Type B pancreatic cell (in vitro differentiated cells): ENCODE results near the gene ZNF791. TPM values are rescaled to one million over a fixed set of nuclear protein-coding genes. Genes with fewer than 3 reads are reported as not detected.

ENCODE experiments used
- DNase-seq: peaks from one replicate; pipeline ENCODE4 v3.0.0; 2021; ENCODE audit warnings: mixed read lengths; ENCODE audit not compliant: unreplicated experiment; ENCODE audit errors: extremely low spot score
- H3K27ac Mint-ChIP-seq: 2 replicates; pipeline ENCODE4 v1.8.0; 2021; ENCODE audit warnings: mild to moderate bottlenecking, mixed read lengths
- H3K27me3 Mint-ChIP-seq: 2 replicates; pipeline ENCODE4 v1.8.0; 2021; ENCODE audit warnings: mixed read lengths
- H3K36me3 Mint-ChIP-seq: 2 replicates; pipeline ENCODE4 v1.8.0; 2021; ENCODE audit warnings: mixed read lengths
- H3K4me1 Mint-ChIP-seq: one replicate; pipeline ENCODE4 v1.8.0; 2021; ENCODE audit warnings: mixed read lengths; ENCODE audit not compliant: unreplicated experiment
- H3K4me3 Mint-ChIP-seq: 2 replicates; pipeline ENCODE4 v1.8.0; 2021; ENCODE audit warnings: mild to moderate bottlenecking, mixed read lengths
- H3K9me3 Mint-ChIP-seq: 2 replicates; pipeline ENCODE4 v1.8.0; 2021; ENCODE audit warnings: mixed read lengths
- total RNA-seq: library from RNA; stranded (reverse); gene quantifications from 2 replicates; pipeline ENCODE4 v1.2.1, GENCODE V29; 2021; ENCODE audit warnings: low replicate concordance
- TF ChIP-seq, protein P1 (sequence below): fragments of 200-600 bp; sonication (generic); conservative IDR thresholded peaks from 2 replicates; pipeline ENCODE4 v1.5.0; 2021; ENCODE audit warnings: antibody characterized with exemption, mild to moderate bottlenecking

The ZNF791 gene
- total RNA-seq, 1 donor from 2014 or later = 21.1 TPM

DNA sequence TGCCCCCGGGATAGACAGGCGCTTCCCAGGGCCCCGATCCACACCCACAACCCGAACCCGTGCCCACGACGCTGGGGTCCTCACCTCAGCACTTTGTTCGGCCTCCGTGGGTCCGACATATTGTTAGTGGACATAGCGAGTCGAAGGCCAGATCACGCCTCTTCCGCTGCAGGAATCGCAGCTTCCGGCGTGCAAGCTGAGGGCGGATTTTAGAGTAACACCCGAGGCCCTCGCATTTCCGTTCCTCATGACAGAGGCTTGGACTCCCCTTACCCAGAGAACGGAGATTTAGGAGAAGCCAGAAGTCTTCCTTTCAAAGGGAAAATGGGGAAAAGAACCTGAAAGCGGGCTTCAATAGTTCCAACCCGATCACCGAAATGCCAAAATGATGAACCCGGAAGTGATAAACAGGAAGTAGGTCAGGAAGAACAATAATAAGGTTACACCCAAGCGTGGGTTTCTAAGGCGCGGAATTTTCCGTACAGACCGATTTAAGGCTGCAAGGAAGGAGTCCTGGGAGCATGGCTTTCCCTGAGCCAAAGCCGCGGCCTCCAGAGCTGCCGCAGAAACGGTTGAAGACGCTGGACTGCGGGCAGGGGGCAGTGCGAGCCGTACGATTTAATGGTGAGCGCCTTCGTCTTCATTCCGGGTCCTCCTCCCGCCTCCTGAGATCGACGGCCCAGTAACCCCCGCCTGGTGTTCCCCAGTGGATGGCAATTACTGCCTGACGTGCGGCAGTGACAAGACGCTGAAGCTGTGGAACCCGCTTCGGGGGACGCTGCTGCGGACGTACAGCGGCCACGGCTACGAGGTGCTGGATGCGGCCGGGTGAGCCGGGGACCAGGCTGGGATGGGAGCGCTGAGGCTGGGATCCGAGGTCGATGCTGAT, 58.8 kb downstream of the ZNF791 start:
- Mint-ChIP-seq H3K36me3 (peaks cover 13% of the 10 kb centered on the region), H3K27ac (peak overlapping the region; percentile 98), H3K4me1 (peaks cover 18% of the 10 kb centered on the region), H3K4me3 (peak overlapping the region; percentile 99), H3K9me3 (no peaks in the 10 kb centered on the region), H3K27me3 (no peaks in the 10 kb centered on the region)
- no peak for DNase-seq
- TF ChIP-seq, protein P1, sequence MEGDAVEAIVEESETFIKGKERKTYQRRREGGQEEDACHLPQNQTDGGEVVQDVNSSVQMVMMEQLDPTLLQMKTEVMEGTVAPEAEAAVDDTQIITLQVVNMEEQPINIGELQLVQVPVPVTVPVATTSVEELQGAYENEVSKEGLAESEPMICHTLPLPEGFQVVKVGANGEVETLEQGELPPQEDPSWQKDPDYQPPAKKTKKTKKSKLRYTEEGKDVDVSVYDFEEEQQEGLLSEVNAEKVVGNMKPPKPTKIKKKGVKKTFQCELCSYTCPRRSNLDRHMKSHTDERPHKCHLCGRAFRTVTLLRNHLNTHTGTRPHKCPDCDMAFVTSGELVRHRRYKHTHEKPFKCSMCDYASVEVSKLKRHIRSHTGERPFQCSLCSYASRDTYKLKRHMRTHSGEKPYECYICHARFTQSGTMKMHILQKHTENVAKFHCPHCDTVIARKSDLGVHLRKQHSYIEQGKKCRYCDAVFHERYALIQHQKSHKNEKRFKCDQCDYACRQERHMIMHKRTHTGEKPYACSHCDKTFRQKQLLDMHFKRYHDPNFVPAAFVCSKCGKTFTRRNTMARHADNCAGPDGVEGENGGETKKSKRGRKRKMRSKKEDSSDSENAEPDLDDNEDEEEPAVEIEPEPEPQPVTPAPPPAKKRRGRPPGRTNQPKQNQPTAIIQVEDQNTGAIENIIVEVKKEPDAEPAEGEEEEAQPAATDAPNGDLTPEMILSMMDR = no peak

DNA sequence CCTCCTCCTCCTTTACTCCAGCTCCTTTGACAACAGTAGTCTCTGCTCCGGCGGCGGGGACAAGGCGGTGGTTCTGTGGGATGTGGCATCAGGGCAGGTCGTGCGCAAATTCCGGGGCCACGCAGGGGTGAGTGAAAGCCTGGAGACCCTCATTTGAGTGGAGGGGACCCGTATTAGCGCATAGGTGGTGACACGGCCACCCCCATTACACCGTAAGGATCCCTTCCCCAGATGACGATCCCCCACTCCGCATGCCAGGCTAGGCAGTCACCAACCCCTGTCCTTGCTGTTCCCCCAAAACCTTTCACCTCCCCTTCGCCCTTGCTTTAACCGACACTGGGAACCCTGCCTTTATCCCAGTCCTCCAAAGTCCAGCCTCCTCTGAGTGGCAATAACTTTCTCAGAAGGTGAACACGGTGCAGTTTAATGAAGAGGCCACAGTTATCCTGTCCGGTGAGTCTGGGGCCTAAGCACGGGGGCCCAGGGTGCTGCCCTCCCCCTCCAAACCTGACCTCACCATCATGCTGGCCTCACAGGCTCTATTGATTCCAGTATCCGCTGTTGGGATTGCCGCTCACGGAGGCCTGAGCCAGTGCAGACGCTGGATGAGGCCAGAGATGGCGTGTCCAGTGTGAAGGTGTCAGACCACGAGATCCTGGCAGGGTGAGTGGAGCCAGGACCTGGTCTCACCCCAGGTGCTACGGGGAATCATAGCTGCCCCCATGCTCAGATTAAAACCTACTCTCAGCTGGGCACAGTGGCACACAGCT, 59.6 kb downstream of the ZNF791 start:
- TF ChIP-seq, protein P1 = no peak
- H3K36me3 Mint-ChIP-seq = peaks cover 14% of the 10 kb centered on the region
- H3K9me3 Mint-ChIP-seq = no peaks in the 10 kb centered on the region
- H3K27me3 Mint-ChIP-seq = no peaks in the 10 kb centered on the region
- DNase-seq = no peak
- peak overlapping the region; percentile 98 for H3K27ac Mint-ChIP-seq
- H3K4me1 Mint-ChIP-seq = peaks cover 18% of the 10 kb centered on the region
- peak overlapping the region; percentile 99 for H3K4me3 Mint-ChIP-seq

DNA sequence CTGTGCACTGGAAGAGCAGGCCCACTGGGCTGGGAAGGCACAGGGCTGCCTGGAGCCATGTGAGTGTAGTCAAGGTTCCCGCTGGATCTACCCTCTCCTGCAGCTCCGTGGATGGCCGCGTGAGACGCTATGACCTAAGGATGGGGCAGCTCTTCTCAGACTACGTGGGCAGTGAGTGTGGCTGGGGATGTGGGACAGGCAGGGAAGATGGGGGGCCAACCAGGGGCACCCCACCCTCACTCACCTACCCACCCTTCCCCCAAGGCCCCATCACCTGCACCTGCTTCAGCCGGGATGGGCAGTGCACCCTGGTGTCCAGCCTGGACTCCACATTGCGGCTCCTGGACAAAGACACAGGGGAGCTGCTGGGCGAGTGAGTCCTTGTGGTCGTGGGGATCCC, 62.0 kb downstream of the ZNF791 start:
- Mint-ChIP-seq H3K4me3 (no peak overlapping the region), H3K9me3 (no peaks in the 10 kb centered on the region), H3K27ac (no peak overlapping the region), H3K4me1 (peaks cover 5% of the 10 kb centered on the region), H3K27me3 (no peaks in the 10 kb centered on the region), H3K36me3 (peaks cover 20% of the 10 kb centered on the region)
- TF ChIP-seq, protein P1 = no peak
- DNase-seq = no peak

GRCh38 chr19:12675399-12675798, 64.7 kb downstream of the ZNF791 start:
- peaks cover 5% of the 10 kb centered on the region for H3K4me1 Mint-ChIP-seq
- H3K27me3 Mint-ChIP-seq = no peaks in the 10 kb centered on the region
- TF ChIP-seq, protein P1 = no peak
- H3K36me3 Mint-ChIP-seq = peaks cover 27% of the 10 kb centered on the region
- DNase-seq = no peak
- H3K27ac Mint-ChIP-seq = no peak overlapping the region
- no peaks in the 10 kb centered on the region for H3K9me3 Mint-ChIP-seq
- no peak overlapping the region for H3K4me3 Mint-ChIP-seq

DNA sequence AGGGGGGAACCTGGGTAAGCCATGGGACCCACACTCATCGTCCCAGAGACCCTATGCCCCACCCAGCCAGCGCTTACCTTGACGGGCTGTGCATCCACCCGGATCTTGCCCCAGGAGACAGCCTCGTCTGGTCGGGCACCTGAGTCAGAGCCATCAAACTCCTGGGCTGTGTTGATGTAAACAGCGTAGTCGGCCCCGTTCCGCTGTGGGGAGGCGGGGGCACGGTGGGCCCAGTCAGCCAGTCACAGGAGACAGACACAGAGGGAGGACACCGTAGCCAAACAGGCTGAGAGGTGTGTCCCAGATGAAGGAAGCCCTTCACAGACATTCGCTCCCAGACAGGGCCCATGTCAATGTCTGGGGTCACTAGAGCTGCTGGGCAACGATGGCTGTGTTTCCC, 65.2 kb downstream of the ZNF791 start:
- DNase-seq = no peak
- Mint-ChIP-seq H3K4me1 (peaks cover 7% of the 10 kb centered on the region), H3K9me3 (no peaks in the 10 kb centered on the region), H3K36me3 (peaks cover 28% of the 10 kb centered on the region), H3K27me3 (no peaks in the 10 kb centered on the region), H3K27ac (peak overlapping the region; percentile 63), H3K4me3 (no peak overlapping the region)
- TF ChIP-seq, protein P1 = no peak
